ENCODE data around the gene ALDH7A1.
A peak's percentile ranks its signal among the peaks of the same experiment; 100 is the strongest.
"Not testable (repeated sequence)": the region's sequence is repeated elsewhere in the genome, so short reads cannot be mapped to it uniquely, and the experiment has no call there.

Gene ALDH7A1

GRCh38 chr5:126591549-126591948 lies 3.5 kb downstream of the ALDH7A1 start:
- no peak for DNase-seq

DNA sequence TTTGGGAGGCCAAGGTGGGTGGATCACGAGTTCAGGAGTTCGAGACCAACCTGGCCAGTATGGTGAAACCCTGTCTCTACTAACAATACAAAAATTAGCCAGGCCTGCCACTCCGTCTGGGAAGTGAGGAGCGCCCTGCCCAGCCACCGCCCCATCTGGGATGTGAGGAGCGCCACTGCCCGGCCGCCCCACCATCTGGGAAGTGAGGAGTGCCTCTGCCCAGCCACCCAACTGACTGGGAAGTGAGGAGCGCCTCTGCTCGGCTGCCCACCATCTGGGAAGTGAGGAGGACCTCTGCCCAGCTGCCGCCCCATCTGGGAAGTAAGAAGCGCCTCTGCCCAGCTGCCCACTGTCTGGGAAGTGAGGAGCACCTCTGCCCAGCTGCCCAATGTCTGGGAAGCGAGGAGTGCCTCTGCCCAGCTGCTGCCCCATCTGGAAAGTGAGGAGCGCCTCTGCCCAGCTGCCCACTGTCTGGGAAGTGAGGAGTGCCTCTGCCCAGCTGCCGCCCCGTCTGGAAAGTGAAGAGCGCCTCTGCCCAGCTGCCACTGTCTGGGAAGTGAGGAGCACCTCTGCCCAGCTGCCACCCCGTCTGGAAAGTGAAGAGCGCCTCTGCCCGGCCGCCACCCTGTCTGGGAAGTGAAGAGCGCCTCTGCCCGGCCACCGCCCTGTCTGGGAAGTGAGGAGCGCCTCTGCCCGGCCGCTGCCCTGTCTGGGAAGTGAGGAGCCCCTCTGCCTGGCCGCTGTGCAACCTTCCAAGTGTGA lies 5.3 kb downstream of the ALDH7A1 start:
- DNase-seq = no peak

- DNase-seq = no peak
These were observed 7.2 kb downstream of the ALDH7A1 start for GRCh38 chr5:126587551-126588390.

GRCh38 chr5:126583761-126584160 lies 11.3 kb downstream of the ALDH7A1 start:
- DNase-seq = no peak

DNA sequence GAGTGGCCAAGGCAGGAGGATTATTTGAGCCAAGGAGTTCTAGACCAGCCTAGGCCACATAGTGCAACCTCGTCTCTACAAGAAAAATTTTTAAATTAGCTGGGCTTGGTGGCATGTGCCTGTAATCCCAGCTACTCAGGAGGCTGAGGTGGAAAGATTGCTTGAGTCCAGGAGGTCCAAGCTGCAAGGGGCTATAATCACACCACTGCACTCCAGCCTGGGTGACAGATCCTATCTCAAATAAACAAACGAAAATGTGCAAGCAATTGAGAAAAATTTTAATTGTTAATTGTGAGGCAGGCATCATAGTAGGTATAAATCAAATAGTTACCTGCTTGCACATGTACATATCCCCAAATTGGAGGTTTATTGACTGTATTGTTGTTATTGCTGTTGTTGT lies 15.3 kb downstream of the ALDH7A1 start:
- DNase-seq = no peak

GRCh38 chr5:126577415-126577814 lies 17.6 kb downstream of the ALDH7A1 start:
- no peak for DNase-seq

GRCh38 chr5:126576974-126577373 lies 18.0 kb downstream of the ALDH7A1 start:
- no peak for DNase-seq

DNA sequence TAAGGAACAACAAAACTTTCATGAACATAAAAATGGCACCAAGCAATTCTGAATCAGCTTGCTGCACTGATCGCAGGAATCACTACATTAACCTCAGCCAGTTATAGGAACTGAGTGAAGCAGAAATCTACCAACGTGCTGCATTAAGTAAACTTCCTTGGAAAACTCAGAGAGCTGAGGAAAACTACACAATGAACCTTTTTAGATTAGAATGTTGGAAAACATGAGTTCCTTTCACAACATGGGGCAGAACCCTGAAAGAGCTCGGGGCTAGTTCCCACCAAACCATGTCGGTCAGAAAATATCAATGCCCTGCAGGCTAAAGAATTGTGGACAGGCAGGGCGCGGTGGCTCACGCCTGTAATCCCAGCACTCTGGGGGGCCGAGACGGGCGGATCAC lies 19.4 kb downstream of the ALDH7A1 start:
- no peak for DNase-seq

DNA sequence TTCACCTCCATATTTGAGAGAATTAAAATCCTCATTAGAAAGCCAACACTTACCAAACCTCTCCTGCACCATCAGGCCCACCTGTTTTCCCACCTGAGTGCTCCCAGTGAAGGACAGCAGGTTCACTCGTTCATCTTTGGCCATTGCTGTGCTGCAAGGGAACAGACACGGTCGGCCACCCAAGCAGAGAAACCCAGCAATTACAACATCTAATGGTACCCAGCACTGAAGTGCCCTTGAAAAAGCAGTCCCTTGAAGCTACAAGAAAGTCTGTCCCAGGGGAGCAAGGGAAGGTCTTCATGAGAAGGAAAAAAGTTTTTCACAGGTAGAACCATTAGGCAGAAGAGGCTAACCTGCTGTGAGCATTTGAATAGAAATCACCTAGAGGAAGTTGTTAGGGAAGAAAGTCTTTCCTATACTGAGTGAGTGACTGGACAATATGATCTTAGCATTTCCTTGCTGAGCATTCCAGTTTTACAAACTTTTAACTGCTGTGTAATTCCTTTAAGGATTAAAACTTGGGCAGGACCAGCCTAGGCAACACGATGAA lies 26.7 kb downstream of the ALDH7A1 start:
- DNase-seq = no peak

DNA sequence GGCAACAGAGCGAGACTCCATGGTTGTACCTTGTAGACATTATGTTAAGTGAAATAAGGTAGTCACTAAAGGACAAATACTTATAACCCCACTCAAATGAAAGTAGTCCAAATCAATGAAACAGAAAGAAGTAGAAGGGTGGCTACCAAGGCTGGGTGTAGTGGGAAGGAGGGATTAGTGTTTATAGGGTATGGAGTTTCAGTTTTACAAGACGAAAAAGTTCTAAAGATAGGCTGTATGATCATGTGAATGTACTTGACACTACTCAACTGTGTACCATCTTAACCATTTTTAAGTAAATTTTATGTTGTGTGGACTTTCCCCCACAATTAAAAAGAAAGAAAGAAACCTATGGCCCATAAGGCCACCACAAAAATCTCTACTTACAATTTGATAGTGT lies 32.2 kb downstream of the ALDH7A1 start:
- no peak for DNase-seq

GRCh38 chr5:126561908-126562307 lies 33.1 kb downstream of the ALDH7A1 start:
- no peak for DNase-seq

- DNase-seq = not testable (repeated sequence)
These were observed 39.9 kb downstream of the ALDH7A1 start for GRCh38 chr5:126555101-126555500.

DNA sequence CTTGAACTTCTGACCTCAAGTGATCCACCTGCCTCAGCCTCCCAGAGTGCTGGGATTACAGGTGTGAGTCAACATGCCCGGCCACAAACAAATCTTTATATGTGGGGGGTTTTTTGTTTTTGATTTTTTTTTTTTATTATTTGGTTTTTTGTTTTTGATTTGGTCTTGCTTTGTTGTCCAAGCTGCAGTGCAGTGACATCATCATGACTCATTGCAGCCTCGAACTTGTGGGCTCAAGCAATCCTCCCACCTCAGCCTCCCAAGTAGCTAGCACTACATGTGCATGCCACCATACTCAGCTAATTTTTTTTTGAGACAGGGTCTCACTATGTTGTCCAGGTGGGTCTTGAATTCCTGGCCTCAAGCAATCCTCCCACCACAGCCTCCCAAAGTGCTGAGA lies 42.4 kb downstream of the ALDH7A1 start:
- DNase-seq = no peak

DNA sequence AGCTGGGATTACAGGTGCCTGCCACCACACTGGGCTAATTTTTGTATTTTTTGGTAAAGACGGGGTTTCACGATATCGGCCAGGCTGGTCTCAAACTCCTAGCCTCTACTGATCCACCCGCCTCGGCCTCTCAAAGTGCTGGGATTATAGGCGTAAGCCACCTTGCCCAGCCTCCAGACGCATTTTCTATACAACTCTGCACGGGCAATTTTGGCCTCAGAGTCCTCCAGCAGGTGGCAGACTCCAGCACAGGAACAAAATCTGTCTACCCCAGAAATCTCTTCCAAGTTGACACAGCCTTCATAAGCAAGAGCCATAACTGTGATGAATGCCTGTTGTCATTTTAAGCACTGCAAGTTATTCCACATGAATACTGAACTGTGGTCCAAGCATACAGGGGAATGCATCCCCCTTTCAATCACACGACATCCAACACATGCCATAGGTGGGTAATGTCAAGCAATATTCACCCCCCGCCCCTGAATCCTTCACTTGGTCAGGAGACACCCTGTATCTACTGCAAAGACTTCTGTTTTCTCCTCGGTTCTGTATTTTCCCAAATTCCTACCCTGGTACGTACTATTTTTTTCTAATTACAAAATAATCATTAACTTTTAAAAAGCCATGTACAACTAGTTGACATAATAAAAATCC lies 50.8 kb downstream of the ALDH7A1 start:
- peak in 1 of 2 donors; percentile 12 for DNase-seq

DNA sequence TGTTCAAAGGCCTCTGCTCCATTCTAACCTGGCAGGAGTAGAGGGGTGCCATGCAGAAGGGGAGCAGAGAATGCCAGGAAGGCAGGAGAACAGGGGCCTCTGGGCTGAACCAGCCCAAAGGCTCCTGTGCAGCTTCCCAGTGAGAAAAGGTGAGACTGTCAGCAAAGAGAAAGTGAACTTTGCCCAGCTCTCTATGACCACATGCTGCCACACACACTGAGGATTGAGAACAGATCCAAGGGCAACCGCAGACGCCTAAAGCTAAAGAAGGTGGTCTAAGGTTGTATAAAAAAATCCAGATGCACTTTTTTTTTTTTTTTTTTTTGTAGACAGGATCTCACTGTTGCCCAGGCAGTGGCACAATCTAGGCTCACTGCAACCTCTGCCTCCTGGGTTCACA lies 51.4 kb downstream of the ALDH7A1 start:
- DNase-seq = no peak

- DNase-seq = no peak
These were observed 52.0 kb downstream of the ALDH7A1 start for GRCh38 chr5:126543009-126543408.

DNA sequence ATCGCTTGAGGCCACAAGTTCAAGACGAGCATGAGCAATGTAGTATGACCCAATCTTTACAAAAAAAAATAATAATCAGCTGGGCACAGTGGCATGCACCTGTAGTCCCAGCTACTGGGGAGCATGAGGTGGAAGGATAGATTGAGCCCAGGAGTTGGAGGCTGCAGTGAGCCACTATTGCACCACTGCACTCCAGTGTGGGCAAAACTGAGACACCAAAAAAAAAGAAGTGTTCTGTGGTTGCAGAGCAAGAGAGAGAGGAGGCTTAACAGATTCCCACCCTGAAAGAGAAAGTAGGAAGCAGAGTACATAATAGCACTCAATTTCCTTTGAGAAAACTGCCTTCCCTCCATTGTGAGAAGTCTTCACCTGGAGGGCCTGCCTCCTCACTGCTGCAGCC lies 52.6 kb downstream of the ALDH7A1 start:
- no peak for DNase-seq

DNA sequence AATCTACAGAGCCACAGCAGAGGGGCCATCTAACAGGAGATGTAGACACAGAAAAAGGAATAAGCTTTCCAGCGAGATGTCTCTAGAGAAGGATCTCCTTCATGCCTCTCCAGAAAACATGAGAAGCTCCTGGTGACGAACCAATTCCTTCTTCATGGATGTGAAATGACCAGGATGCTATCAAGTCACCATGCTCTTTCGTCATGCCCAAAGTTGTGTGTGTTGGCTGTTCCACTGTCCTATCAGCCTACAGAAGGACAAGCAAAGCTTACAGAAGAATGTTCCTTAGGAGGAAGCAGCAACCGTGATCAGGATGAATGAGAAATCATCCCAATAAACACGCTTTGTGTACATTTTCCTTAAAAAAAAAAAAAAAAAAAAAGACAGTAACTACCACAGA lies 54.4 kb downstream of the ALDH7A1 start:
- no peak for DNase-seq

DNA sequence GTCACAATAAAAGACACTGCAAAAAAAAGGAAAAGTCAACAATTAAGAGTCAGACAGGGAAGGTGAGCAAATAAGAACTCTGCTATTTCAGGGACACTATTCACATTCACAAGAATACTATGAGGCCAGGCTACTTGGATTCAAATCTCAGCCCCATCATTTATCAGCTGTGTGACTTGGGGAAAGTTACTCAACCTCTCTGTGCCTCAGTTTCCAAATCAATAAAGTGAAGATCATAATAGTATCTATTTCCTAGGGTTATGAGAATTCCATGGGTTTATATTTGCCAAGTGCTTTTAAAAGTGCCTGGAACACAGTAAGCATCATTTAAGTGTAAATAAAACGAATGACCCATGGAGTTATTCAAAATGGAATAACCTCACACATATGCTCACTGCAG lies 56.4 kb downstream of the ALDH7A1 start:
- no peak for DNase-seq

DNA sequence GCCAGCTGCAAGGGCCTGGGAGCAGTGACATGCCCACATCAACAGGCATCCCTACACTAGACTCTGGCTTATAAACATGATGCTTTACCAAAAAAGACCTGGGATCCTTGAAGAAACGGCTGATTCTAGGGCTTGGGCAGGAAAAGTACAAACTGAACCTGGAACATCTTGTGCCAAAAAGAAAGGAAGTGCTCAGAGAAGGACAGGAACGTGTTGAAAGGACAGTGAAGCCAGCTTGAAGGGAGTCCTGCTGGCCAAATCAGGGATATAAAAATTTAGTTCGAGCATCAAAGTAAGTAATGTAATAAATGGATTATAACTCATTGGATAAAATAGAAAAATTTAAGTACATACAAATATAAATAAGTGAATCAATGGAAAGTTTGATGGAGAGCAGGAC lies 58.1 kb downstream of the ALDH7A1 start:
- no peak for DNase-seq

DNA sequence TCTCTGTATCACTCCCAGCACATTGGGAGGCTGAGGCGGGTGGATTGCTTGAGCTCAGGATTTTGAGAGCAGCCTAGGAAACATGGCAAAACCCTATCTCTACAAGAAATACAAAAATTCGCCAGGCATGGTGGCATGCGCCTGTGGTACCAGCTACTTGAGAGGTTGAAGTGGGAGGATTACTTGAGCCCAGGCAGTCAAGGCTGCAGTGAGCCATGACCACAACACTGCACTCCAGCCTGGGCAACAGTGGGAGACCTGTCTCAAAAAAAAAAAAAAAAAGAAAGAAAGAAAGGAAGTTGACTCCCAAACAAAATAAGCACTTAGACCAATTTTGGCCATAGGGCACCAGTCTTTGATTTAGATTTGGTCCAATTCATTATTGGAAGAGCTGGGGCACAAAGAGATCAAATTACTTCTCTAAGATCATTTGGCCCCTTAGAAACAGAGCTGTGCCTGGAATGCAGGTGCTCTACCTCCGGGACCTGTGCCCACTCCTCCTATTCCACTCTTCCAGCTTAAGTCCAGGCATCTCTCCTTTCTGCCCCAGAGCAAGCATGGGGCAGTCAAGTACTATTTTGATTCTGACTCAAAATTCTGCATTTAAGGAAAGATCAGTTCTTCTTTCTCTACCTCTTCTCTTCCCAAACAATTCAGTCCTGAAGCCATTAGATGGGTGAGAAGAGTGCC lies 59.0 kb downstream of the ALDH7A1 start:
- DNase-seq = no peak

DNA sequence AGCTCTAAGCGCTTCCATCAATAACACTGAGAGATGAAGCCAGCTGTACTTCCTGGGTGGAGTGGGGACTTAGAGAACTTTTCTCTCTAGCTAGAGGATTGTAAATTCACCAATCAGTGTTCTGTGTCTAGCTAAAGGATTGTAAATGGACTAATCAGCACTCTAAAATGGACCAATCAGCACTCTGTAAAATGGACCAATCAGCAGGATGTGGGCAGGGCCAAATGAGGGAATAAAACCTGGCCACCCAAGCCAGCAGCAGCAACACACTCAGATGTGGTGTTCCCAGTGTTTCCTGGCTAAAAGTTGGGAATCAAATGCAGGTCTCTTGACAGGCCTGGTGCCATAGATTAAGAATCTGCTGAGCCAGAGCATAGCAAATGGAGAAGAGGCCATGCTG lies 60.5 kb downstream of the ALDH7A1 start:
- DNase-seq = no peak

All from hippocampal formation (tissue), 2 donors.